GM12891 (cell line): ENCODE measurements around the gene SCUBE1.

Experiments used
- PAX5 ChIP-seq: IDR thresholded peaks from 2 replicates; pipeline ENCODE4 v1.6.1; 2011; ENCODE audit warnings: low read length, moderate library complexity, mild to moderate bottlenecking; ENCODE audit not compliant: insufficient read depth, severe bottlenecking
- POLR2A ChIP-seq: IDR thresholded peaks from 2 replicates; pipeline ENCODE4 v1.6.1; 2011; ENCODE audit warnings: low read depth, low read length, control low read depth
- POLR2AphosphoS5 ChIP-seq: IDR thresholded peaks from 2 replicates; pipeline ENCODE4 v1.6.1; 2011; ENCODE audit warnings: low read depth, low read length, control low read depth
- POU2F2 ChIP-seq: IDR thresholded peaks from 2 replicates; pipeline ENCODE4 v1.6.1; 2011; ENCODE audit warnings: low read depth, mild to moderate bottlenecking, control low read depth, low read length, moderate library complexity
- SPI1 ChIP-seq: IDR thresholded peaks from 2 replicates; pipeline ENCODE4 v1.6.1; 2011; ENCODE audit warnings: low read depth, low read length, control low read depth
- TAF1 ChIP-seq: IDR thresholded peaks from 2 replicates; pipeline ENCODE4 v1.6.1; 2011; ENCODE audit warnings: low read depth, low read length, control low read depth

DNA sequence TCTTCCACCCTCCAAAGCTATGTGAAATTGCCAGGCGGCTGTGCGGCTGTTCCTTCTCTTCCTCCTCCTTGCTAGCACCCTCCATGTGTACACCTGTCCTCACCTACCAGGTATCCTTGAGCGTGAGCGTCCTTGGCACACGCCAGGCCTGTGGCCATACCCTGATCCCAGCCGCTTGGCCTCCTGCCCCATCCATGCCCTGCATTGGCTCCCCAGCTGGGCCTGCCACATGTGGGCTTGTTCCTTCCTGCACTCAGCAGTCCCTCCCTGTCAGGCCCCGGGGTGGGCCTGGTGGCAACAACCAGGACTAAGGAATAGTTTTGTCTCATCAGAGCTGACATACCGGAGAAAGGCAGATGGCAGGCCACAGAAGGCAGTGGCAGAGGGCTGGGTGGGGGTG lies 40.0 kb downstream of the SCUBE1 start:
- TF ChIP-seq POLR2A (no peak), POLR2AphosphoS5 (no peak), TAF1 (no peak), PAX5 (no peak), SPI1 (no peak), POU2F2 (no peak)
